Measurements from ENCODE around the gene GAS2.

GRCh38 chr11:22713336-22713735 lies 46.9 kb downstream of the GAS2 start:
- no peak for TF ChIP-seq EZH2 (IDR thresholded peaks at IDR 0.05; ENCODE audit: borderline replicate concordance, low read length)
- no peak for TF ChIP-seq CTCF (IDR thresholded peaks at IDR 0.05; ENCODE audit: low read length)

All from OCI-LY1 (cell line).